T-helper 1 cell (primary cell): ENCODE data around the gene HERPUD1.
A peak's percentile ranks its signal among the peaks of the same experiment; 100 is the strongest.

Source experiments
- DNase-seq, 5 donors: peaks; one replicate each; pipeline ENCODE4 v3.0.0-alpha.2; 2012 to 2020

Gene HERPUD1

DNA sequence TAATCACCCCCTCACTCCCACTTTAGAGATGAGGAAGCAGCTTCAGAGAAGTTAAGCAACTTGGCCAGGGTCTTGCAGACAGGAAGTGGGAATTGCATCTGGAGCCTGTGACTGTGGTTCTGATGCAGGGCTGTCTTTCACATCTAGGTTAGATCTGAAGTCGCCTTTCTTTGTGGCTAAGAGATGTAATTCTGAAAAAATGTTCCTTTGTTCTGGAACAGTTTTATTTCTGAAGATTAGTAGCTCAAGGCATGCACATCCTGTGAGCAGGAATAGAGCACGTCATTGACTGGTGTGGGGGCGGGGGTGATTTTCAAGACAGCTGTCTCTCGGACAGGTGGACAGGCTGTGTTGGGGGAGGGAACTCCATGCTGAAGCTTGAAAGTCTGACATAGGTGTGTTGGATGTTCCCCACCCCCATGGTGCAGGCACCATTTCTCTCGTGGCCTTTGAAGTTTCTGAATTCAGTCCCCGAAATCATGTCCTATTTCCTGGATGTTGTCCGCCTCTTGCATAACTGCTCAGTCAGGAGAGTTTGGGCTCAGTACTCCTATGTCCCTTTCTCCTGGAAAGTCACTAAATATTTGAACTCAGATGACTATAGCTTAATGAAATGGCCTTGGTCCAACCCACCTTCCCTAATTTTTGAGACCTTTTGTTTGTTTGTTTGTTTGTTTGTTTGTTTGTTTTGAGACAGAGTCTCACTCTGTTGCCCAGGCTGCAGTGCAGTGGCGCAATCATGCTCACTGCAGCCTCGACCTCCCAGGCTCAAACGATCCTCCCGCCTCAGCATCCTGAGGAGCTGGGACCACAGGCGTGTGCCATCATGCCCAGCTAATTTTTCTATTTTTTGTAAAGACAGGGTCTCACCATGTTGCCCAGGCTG is 21.0 kb upstream of the HERPUD1 start:
- no peak for DNase-seq

- DNase-seq: no peak
Measured at GRCh38 chr16:56911771-56912571, 20.0 kb upstream of the HERPUD1 start.

DNA sequence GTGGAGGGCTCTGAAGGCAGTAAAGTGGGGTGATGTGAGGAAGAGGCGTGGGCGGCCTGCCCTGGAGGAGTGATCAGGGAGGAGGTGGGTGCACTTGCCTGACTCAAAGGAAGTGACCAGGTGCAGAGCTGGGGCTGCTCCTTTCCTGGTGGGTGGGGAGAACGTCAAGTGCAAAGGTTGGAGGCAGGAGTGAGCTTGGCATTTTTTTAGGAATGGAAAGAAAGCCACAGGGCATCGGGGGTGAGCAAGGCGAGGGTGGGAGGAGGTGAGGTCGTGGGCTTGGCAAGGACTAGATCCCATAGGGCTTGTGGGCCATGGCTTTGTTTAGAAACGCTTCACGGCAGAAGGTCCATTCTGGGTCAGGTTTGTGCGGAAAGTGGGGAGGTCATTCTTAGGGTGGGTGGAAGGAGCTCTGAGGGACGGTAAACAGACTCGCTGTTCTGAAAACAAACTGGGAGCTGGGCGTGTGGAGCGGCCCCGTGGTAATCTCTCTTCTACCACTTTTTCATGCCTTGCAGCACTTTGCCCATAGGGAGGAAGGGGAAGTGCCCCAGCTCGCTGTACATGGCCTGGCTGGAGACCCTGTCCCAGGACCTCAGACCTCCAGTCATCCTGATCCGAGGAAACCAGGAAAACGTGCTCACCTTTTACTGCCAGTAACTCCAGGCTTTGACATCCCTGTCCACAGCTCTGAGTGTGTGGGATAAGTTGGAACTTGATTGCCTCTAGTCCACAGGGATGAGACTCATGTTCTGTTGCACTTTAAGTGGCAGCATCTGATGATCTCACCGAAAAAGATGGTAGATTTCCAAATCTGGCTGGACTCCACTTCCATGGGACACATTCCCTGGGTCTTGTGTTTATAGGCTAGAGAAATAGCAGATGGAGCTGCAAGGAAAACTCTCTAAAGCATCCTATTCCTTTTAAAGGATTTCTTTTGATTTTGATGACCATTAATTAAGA is 18.9 kb upstream of the HERPUD1 start:
- no peak for DNase-seq

DNA sequence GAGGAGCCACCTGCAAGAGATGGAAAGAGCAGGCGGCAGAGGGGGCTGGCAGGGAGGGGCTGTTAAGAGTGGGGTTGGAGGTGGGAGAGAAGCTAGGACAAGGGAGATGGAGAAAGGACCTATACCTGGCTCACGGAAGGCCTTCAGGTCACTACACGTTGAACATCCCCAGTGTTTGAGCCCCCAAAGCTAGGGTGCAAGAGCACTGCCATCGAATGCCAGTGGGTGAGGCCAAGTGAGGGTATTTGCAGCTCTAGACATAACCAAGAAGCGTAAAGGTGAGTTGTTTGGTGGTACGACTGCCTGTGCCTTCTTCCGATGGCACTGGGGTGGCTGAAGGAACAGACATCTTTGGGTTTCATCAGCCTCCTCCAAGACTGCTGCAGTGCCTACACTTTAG is 17.0 kb upstream of the HERPUD1 start:
- no peak for DNase-seq

DNA sequence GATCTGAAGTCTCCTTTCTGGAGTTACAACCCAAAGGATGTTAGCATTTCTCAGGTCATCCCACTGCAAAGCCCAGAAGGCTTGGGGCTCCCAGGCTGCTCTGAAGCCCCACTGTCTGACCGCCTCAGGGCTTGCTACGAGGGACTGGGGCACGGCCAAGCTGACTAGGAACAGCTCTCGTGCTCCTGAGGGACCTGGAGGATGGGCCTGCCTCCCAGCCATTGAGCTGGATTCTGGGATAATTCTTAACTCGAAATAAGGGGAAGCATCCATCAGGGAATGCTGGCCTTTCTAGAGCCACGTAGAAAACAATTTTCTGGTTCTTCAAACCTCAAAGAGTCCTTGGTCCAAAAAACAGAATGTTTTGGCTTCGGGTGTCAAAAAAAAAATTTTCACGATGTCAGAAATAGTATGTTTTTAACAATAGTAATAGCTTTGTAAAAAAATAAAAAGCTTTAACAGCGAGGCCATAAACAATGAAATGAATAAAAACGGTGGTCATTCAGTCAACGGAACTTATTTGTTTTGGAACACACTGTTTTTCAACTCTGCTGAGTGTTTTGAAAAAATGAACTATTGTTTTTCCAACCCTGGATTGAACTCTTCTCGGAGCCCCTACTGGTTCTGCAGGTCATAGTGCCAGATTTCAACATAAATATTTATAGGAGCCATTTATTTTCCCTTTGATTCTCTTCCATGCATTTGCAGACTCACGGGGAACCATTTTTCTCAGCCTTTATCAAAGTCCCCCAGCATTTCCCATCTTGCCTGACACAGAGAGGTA is 16.4 kb upstream of the HERPUD1 start:
- DNase-seq: no peak

GRCh38 chr16:56916571-56917403 is 15.2 kb upstream of the HERPUD1 start:
- peak in 1 of 5 donors; percentile 71 for DNase-seq

DNA sequence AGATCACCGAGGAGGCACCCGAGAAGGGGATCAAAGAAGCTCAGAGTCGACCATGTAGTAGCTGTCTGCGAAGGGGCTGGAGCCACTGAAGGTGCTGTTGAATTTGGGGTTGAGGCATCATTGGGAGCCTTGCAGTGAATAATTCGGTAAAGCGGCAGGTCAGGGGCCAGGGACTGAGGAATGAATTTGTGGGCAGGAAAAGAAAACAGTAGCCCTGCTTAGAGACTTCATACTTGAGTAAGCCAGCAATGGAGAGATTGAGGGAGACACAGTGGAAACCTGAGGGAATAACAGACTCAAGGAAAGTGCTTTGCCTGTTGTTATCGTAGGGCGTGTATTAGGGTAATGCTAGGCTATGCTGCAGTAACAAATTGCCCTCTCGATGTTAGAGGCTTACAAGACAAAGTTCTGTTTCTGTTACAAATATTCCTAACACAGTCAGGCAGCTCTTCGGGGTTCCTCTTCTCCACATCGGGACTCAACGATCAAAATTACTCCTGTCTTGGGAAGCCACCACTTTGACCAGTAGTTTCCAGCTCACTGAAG is 13.4 kb upstream of the HERPUD1 start:
- DNase-seq: no peak

DNA sequence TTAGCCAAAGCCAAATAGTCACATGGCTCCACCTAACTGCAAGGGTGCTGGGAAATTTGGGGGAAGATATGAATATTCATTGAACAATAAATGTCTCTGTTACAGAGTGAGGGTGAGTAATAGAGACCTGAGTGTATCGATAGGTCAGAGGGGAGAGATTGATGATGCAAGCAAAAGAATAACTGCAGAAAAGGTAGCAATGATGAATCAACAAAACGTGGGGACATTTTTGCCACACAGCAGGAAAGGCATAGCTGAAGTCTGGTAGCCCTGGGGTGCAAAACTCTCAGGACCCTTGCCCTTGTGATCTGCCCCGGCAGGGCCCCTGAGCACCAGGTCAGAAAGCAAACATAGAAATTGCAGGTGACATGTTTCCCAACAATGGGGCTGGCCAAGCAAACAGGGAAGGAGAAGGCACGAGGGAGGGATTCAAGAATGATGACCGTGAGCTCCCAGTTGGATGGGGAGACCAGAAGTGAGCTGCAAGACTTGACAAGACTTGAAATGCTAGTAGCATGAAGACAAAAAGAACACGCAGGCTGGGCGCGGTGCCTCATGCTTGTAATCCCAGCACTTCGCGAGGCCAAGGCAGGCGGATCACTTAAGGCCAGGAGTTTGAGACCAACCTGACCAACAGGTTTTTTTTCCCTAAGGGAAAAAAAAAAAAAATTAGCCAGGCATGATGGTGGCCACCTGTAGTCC is 12.7 kb upstream of the HERPUD1 start:
- no peak for DNase-seq

GRCh38 chr16:56921571-56921970 is 10.4 kb upstream of the HERPUD1 start:
- no peak for DNase-seq

DNA sequence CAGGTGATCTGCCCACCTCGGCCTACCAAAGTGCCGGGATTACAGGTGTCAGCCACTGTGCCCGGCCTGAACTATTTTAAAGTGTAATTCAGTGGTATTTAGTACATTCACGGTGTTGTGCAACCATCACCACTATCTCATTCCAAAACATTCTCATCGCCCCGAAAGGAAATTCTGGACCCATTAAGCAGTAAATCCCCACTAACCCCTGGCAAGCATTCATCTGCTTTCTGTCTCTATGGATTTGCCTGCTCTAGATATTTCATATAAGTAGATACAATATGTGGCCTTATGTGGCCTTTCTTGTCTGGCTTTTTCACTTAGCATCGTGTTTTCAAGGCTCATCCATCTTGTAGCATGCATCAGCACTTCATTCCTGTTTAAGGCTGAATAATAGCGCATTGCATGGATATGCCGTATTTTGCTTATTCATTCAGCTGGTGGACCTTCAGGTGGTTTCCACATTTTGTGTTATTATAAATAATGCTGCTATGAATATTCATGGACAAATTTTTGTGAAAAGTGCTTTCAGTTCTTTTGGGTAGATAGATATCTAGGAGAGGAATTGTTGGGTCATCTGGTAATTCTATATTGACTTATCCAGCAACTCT is 8.4 kb upstream of the HERPUD1 start:
- no peak for DNase-seq

DNA sequence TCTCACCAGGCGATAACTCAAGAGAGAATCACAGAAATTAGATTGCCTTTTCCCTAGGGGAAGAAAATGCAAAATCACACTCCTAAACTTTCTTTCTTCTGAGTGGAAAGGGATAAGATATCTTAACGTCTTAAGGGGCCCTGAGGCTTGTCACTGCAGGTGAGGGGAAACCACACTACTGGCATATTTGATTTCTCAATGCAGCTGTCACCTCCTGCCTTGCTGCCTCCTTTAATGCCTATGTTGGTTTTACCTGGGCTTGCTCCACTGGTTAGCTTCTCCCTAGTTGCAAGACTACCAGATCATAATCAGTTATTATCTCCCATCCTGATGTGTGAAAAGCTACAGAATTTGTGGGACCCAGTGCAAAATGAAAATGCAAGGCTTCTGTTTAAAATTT is 4.5 kb upstream of the HERPUD1 start:
- DNase-seq: no peak

GRCh38 chr16:56929639-56930038 is 2.3 kb upstream of the HERPUD1 start:
- DNase-seq: no peak

DNA sequence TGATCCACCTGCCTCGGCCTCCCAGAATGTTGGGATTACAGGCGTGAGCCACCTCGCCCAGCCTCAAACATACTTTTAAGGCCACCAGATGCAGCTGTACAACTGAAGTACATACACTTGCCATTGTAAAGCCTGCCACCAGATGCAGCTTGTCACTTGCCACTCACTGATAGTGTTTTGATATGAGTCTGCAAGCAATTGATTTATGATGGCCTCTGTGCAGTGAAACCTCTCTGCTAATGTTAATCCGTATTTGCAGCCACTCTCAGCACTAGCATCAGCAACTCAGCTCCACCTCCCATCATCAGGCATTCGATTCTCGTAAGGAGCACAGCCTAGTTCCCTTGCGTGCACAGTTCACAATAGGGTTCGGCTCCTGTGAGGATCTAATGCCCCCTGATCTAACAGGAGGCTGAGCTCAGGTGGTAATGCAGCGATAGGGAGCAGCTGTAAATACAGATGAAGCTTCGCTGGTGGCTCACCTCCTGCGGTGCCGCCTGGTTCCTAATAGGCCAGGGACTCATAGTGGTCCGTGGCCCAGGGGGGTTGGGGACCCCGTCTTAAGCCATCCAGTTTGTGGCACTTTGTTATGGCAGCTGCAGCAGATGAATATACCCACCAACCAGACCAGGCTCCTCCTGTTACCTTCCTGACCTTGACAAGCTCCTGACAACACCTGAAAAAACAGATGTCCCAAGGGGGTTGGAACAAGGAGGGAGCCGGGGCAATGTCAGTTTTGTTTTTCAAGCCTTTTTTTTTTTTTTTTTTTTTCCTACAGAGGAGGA is 1.3 kb upstream of the HERPUD1 start:
- DNase-seq: no peak

DNA sequence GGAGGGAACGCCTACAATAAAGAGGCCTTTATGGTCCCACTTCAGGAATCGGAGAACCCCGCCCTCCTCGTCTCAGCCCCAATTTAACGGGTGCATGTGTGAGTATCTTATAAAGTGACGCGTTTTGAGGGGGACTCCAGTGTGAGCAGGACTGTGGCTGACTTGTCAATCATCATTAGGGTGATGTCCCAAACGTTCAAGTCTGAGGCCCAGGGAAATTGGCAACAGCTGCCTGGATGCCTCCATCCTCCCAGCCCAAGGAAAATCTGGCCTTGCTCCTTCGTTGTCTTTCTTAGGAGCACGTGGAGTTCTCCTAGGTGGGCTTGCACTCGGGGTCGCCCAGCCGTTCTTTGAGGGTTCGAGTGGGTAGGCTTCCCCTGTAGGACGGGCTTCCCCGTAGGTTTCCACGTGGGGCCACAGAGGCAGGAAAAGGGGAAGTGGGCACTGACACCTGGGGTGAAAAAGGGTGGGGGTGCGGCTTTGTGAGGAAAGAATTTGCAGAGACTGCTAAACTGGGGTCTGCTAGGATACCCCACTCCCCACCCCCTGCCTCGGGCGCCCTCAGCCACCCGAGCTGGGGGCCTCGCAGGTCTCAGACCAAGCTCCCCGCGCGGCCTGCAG is 561 bp upstream of the HERPUD1 start:
- peak in 1 of 5 donors; percentile 10 for DNase-seq

DNA sequence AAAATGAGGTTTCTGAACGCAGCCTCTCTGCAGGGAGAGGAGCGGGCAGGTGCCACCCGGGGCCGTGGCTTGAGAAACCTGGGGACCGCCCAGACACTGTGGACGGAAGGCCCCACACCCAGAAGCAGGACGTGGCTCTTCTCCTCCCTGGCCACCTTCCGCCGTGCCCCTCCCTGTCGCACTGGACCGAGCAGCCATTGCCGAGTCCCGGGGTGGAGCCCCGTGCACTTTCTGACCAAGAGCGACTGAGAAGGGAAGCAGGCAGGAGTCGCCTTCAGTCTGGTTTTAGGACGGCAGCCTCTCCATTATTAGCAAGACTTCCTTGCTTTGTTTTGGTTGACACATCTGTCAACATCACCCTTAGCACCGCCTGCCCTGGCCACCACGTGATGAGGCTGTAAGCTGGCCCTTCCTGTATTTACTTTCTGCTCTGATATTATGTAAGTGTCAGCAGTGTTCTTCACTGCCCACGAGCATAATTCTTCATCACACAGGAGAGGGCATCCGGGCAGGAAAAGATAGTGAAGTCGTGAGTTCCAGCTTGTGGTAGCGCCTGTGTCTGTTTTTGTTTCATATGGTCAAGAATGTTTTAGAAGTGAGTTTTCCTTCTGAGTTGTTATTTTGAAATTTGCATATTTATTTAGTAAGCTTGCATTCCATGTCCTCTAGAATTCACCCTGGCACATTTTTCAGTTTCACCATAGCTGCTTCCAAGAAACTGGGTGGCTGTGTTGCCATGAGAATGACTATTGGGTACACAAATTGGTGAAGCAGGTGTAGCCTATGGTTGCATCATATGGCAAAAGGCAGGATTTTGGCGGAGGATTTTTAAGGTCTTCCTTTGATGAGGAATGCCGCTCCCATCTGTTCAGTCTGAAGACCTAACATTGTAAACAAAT is 1.0 kb downstream of the HERPUD1 start:
- peak in 3 of 5 donors; percentile 21 to 63 (median 31) for DNase-seq

- no peak for DNase-seq
Measured at GRCh38 chr16:56933828-56934598, 2.1 kb downstream of the HERPUD1 start.
